ENCODE results near the gene SAFB. TPM values are rescaled to one million over a fixed set of nuclear protein-coding genes. Genes with fewer than 3 reads are reported as not detected.

Gene SAFB
- total RNA-seq, 2 donors from 2014 or later = 130 to 153 TPM

DNA sequence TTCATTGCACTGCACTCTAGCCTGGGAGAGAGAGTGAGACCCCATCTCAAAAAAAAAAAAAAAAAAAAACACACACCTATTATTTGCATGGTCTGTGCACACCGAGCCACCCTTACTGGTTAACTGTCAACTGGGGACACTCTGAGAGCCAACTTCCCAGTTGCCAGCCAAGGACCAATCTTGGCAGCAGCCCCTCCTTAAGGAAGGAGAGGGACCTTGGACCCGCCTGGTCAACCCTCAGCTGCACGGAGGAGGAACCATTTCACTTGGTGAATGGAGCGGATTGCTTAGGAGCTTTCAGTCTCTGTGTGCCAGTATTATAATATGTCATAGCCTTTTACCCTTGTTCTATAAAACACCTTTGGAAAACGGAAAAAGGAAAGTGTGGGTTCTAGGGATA lies 32.5 kb downstream of the SAFB start:
- H3K36me3 ChIP-seq (ENCODE audit: control insufficient read depth, insufficient read depth, low read length) = peaks cover 89% of the 10 kb centered on the region
- H3K4me3 ChIP-seq (ENCODE audit: low read length) = no peak overlapping the region
- Mint-ChIP-seq H3K4me1 (no peaks in the 10 kb centered on the region), H3K4me3 (no peak overlapping the region), H3K9me3 (no peaks in the 10 kb centered on the region), H3K27ac (no peak overlapping the region), H3K27me3 (ENCODE audit: insufficient read depth) (no peaks in the 10 kb centered on the region), H3K36me3 (ENCODE audit: low read depth) (peaks cover 69% of the 10 kb centered on the region)
- no peak overlapping the region for H3K27ac ChIP-seq (ENCODE audit: low read depth, low read length)
- TF ChIP-seq, protein P1, sequence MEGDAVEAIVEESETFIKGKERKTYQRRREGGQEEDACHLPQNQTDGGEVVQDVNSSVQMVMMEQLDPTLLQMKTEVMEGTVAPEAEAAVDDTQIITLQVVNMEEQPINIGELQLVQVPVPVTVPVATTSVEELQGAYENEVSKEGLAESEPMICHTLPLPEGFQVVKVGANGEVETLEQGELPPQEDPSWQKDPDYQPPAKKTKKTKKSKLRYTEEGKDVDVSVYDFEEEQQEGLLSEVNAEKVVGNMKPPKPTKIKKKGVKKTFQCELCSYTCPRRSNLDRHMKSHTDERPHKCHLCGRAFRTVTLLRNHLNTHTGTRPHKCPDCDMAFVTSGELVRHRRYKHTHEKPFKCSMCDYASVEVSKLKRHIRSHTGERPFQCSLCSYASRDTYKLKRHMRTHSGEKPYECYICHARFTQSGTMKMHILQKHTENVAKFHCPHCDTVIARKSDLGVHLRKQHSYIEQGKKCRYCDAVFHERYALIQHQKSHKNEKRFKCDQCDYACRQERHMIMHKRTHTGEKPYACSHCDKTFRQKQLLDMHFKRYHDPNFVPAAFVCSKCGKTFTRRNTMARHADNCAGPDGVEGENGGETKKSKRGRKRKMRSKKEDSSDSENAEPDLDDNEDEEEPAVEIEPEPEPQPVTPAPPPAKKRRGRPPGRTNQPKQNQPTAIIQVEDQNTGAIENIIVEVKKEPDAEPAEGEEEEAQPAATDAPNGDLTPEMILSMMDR (conservative IDR thresholded peaks at IDR 0.05) = no peak
- no peaks in the 10 kb centered on the region for H3K27me3 ChIP-seq (ENCODE audit: control insufficient read depth, insufficient read depth, low read length, poor library complexity, severe bottlenecking)
- 96% methylated on average over 2 to 5 of the region's 5 CpGs for WGBS, 2 experiments (ENCODE audit: insufficient coverage in 1 of 2, insufficient read length in 1 of 2)
- no peak overlapping the region for H3K9ac ChIP-seq (ENCODE audit: extremely low read depth, low read length, poor library complexity, severe bottlenecking)
- no peaks in the 10 kb centered on the region for H3K9me3 ChIP-seq (ENCODE audit: control insufficient read depth, low read length)
- H3K4me1 ChIP-seq (ENCODE audit: control insufficient read depth, insufficient read depth, low read length) = no peaks in the 10 kb centered on the region
- DNase-seq = no peak

DNA sequence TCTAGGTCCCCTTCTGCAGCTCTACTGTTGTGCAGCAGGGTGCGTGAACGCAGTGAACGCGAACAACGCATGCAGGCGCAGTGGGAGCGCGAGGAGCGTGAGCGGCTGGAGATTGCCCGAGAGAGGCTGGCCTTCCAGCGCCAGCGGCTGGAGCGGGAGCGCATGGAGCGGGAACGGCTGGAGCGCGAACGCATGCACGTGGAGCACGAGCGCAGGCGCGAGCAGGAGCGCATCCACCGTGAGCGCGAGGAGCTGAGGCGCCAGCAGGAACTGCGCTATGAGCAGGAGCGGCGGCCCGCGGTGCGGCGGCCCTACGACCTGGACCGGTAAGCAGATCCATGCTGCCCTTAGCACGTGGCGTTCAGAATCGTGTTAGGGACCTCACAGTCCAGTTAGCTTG lies 38.6 kb downstream of the SAFB start:
- 98% methylated on average over 42 of the region's 42 CpGs for WGBS, 2 experiments (ENCODE audit: insufficient coverage in 1 of 2, insufficient read length in 1 of 2)
- no peaks in the 10 kb centered on the region for H3K4me1 Mint-ChIP-seq
- no peak for DNase-seq

DNA sequence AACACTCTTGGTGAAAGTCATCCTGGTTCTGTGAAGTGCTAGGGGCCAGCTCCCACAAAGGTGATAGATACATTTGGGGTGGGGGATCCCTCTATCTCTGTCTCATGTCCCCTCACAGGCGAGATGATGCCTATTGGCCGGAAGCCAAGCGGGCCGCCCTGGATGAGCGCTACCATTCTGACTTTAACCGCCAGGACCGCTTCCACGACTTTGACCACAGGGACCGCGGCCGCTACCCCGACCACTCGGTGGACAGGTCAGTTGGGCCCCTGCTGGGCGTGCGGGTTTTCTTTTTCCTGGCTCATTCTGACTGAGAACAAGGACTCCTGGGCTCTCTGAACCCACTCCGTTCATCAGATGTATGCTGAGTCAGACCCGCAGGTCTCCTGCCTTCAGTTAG lies 41.0 kb downstream of the SAFB start:
- Histone ChIP-seq H3K4me3 (ENCODE audit: low read length) (no peak overlapping the region), H3K9me3 (ENCODE audit: control insufficient read depth, low read length) (no peaks in the 10 kb centered on the region), H3K36me3 (ENCODE audit: control insufficient read depth, insufficient read depth, low read length) (peaks cover 89% of the 10 kb centered on the region), H3K9ac (ENCODE audit: extremely low read depth, low read length, poor library complexity, severe bottlenecking) (no peak overlapping the region), H3K27ac (ENCODE audit: low read depth, low read length) (no peak overlapping the region), H3K4me1 (ENCODE audit: control insufficient read depth, insufficient read depth, low read length) (no peaks in the 10 kb centered on the region), H3K27me3 (ENCODE audit: control insufficient read depth, insufficient read depth, low read length, poor library complexity, severe bottlenecking) (no peaks in the 10 kb centered on the region)
- TF ChIP-seq, protein P1 (conservative IDR thresholded peaks at IDR 0.05) = no peak
- H3K36me3 Mint-ChIP-seq (ENCODE audit: low read depth) = peaks cover 78% of the 10 kb centered on the region
- H3K27me3 Mint-ChIP-seq (ENCODE audit: insufficient read depth) = no peaks in the 10 kb centered on the region
- H3K4me1 Mint-ChIP-seq = peaks cover 6% of the 10 kb centered on the region
- H3K4me3 Mint-ChIP-seq = no peak overlapping the region
- no peak for DNase-seq
- 95% methylated on average over 16 to 17 of the region's 17 CpGs for WGBS, 2 experiments (ENCODE audit: insufficient coverage in 1 of 2, insufficient read length in 1 of 2)
- H3K27ac Mint-ChIP-seq = no peak overlapping the region
- no peaks in the 10 kb centered on the region for H3K9me3 Mint-ChIP-seq

More for the DNA sequence above, 38.6 kb downstream of the SAFB start:
- Histone ChIP-seq H3K36me3 (ENCODE audit: control insufficient read depth, insufficient read depth, low read length) (peaks cover 82% of the 10 kb centered on the region), H3K27ac (ENCODE audit: low read depth, low read length) (no peak overlapping the region), H3K9ac (ENCODE audit: extremely low read depth, low read length, poor library complexity, severe bottlenecking) (no peak overlapping the region), H3K4me3 (ENCODE audit: low read length) (no peak overlapping the region), H3K4me1 (ENCODE audit: control insufficient read depth, insufficient read depth, low read length) (no peaks in the 10 kb centered on the region), H3K27me3 (ENCODE audit: control insufficient read depth, insufficient read depth, low read length, poor library complexity, severe bottlenecking) (no peaks in the 10 kb centered on the region), H3K9me3 (ENCODE audit: control insufficient read depth, low read length) (no peaks in the 10 kb centered on the region)
- H3K9me3 Mint-ChIP-seq = no peaks in the 10 kb centered on the region
- no peak overlapping the region for H3K4me3 Mint-ChIP-seq
- TF ChIP-seq, protein P1 (conservative IDR thresholded peaks at IDR 0.05) = no peak
- H3K27ac Mint-ChIP-seq = no peak overlapping the region
- H3K36me3 Mint-ChIP-seq (ENCODE audit: low read depth) = peaks cover 74% of the 10 kb centered on the region
- H3K27me3 Mint-ChIP-seq (ENCODE audit: insufficient read depth) = no peaks in the 10 kb centered on the region
